ENCODE results near the gene ALDH8A1. TPM values are rescaled to one million over a fixed set of nuclear protein-coding genes. Genes with fewer than 3 reads are reported as not detected.
"Not testable (repeated sequence)": the region's sequence is repeated elsewhere in the genome, so short reads cannot be mapped to it uniquely, and the experiment has no call there.

ALDH8A1 gene
- total RNA-seq, 1 donor from 2014 or later, result 0.58 TPM

DNA sequence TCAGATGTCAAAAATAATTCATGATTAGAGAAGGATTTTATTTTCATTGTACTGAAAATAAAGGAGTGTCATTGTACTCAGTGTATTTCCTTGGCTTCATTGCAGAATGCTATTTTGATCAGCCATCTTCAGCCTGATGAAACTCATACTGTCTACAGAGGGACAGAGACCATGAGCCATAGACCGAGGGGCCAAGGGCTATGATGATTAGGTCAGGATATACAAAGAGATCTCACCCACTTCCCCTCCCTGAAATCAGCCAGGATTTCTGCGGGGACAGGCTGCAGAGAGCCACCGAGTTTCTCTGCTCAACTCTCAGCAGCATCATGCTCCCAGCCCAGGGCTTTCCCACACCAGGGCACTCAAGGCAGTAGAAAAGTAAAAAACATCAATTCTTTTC is 47.0 kb downstream of the ALDH8A1 start:
- H3K36me3 Mint-ChIP-seq (ENCODE audit: low read depth), result peaks cover 2% of the 10 kb centered on the region
- TF ChIP-seq, protein P1, sequence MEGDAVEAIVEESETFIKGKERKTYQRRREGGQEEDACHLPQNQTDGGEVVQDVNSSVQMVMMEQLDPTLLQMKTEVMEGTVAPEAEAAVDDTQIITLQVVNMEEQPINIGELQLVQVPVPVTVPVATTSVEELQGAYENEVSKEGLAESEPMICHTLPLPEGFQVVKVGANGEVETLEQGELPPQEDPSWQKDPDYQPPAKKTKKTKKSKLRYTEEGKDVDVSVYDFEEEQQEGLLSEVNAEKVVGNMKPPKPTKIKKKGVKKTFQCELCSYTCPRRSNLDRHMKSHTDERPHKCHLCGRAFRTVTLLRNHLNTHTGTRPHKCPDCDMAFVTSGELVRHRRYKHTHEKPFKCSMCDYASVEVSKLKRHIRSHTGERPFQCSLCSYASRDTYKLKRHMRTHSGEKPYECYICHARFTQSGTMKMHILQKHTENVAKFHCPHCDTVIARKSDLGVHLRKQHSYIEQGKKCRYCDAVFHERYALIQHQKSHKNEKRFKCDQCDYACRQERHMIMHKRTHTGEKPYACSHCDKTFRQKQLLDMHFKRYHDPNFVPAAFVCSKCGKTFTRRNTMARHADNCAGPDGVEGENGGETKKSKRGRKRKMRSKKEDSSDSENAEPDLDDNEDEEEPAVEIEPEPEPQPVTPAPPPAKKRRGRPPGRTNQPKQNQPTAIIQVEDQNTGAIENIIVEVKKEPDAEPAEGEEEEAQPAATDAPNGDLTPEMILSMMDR (conservative IDR thresholded peaks at IDR 0.05), result no peak
- H3K27ac Mint-ChIP-seq (ENCODE audit: unreplicated experiment), result no peak overlapping the region
- no peak for DNase-seq (ENCODE audit: low read depth, low spot score)
- H3K4me1 Mint-ChIP-seq, result peaks cover 5% of the 10 kb centered on the region
- H3K9me3 Mint-ChIP-seq, result no peaks in the 10 kb centered on the region
- H3K27me3 Mint-ChIP-seq (ENCODE audit: low read depth), result no peaks in the 10 kb centered on the region
- H3K4me3 Mint-ChIP-seq, result no peak overlapping the region

DNA sequence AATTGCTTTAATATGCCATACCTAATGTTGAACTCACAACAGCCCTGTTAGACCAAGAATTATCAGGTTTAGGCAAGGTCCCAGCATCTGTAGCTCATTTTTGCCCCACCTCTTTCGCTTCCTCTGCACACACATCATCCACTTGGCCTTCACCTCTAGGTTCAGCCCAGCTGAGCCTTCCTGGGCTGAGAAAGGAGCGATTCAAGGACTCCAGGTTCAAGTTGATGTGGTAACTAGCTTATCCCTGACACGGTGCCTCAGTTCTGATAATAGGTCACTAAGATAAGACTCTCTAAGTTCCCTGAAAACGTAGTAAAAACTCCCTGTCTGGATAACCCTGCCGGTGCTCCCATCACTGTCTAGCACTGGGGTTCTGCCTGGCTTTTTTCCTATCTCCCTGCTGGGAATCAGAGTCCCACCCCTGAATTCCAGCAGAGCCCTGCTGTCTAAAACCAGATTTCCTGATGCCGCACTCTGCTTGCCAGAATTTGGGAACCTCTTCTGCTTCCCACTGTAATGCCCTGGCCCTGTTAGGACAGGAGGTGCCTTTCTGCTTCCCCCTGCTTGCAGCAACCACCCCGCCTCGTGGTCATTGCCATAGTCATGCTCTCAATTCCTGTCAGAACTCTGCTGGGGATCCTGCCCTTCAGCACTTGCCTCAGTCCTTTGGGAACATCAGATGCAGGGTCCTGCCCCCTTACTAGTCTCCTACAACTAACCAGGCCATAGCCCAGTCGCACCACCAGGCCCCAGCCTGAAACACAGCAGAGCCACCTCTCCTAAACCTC is 47.6 kb downstream of the ALDH8A1 start:
- no peaks in the 10 kb centered on the region for H3K9me3 Mint-ChIP-seq
- no peak for DNase-seq (ENCODE audit: low read depth, low spot score)
- TF ChIP-seq, protein P1 (conservative IDR thresholded peaks at IDR 0.05), result no peak
- H3K27ac Mint-ChIP-seq (ENCODE audit: unreplicated experiment), result peak overlapping the region; percentile 67
- H3K27me3 Mint-ChIP-seq (ENCODE audit: low read depth), result no peaks in the 10 kb centered on the region
- H3K4me3 Mint-ChIP-seq, result no peak overlapping the region
- peaks cover 2% of the 10 kb centered on the region for H3K36me3 Mint-ChIP-seq (ENCODE audit: low read depth)
- H3K4me1 Mint-ChIP-seq, result peaks cover 5% of the 10 kb centered on the region

DNA sequence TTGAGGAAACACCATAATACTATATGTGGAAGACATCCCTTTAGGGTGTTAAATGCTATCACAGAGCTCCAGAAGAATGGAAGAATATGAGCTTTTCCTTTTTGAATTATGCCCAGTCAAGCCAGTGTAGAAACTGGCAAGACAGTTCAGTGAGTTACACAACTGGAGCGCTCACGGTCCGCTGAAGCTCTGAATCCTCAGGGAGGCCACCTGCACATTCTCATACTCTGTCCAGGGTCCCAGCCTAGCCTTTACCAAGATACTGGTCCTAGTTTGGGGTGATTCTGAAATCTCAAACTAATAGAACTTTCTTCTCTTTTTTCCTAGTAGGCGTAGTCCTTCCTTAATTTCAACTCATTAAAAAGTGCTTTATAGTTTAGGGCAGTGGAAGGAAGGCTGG is 51.3 kb downstream of the ALDH8A1 start:
- no peak overlapping the region for H3K4me3 Mint-ChIP-seq
- no peaks in the 10 kb centered on the region for H3K36me3 Mint-ChIP-seq (ENCODE audit: low read depth)
- TF ChIP-seq, protein P1 (conservative IDR thresholded peaks at IDR 0.05), result no peak
- no peak for DNase-seq (ENCODE audit: low read depth, low spot score)
- H3K27ac Mint-ChIP-seq (ENCODE audit: unreplicated experiment), result no peak overlapping the region
- no peaks in the 10 kb centered on the region for H3K27me3 Mint-ChIP-seq (ENCODE audit: low read depth)
- H3K9me3 Mint-ChIP-seq, result no peaks in the 10 kb centered on the region
- H3K4me1 Mint-ChIP-seq, result peaks cover 5% of the 10 kb centered on the region

DNA sequence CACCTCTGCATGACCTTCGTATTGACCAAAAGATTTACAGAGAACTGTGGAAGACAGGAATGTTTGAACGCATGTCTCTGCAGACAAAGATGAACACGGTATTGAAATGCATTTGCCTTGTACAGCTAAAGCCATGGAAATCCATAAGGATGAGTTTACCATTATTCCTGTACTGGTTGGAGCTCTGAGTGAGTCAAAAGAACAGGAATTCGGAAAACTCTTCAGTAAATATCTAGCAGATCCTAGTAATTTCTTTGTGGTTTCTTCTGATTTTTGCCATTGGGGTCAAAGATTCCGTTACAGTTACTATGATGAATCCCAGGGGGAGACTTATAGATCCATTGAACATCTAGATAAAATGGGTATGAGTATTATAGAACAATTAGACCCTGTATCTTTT is 51.7 kb downstream of the ALDH8A1 start:
- H3K9me3 Mint-ChIP-seq; H3K4me3 Mint-ChIP-seq; H3K27ac Mint-ChIP-seq (ENCODE audit: unreplicated experiment); H3K36me3 Mint-ChIP-seq (ENCODE audit: low read depth); H3K27me3 Mint-ChIP-seq (ENCODE audit: low read depth); H3K4me1 Mint-ChIP-seq; DNase-seq (ENCODE audit: low read depth, low spot score): not testable (repeated sequence)

DNA sequence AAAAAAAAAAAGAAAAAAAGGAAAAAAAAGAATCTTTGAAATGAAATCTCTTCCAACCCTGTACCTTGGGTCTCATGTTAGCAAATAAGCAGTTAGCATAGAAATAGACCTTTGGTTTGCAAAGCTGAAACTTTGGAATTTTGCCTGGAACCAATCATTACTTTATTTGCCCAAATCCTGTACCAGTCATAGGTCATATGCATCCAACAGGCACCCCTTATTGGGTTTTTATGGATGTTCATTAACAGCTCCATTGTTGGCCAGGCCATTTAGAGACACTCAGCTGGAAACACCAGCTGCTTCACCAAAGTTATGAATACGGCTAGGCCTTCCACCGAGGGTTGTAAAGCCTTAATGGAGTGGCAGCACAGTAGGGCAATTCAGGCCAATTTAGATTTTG is 53.0 kb downstream of the ALDH8A1 start:
- Mint-ChIP-seq H3K27me3 (ENCODE audit: low read depth) (no peaks in the 10 kb centered on the region), H3K4me1 (no peaks in the 10 kb centered on the region), H3K9me3 (peaks cover 2% of the 10 kb centered on the region), H3K36me3 (ENCODE audit: low read depth) (no peaks in the 10 kb centered on the region), H3K4me3 (no peak overlapping the region), H3K27ac (ENCODE audit: unreplicated experiment) (no peak overlapping the region)
- DNase-seq (ENCODE audit: low read depth, low spot score), result no peak
- TF ChIP-seq, protein P1 (conservative IDR thresholded peaks at IDR 0.05), result no peak

DNA sequence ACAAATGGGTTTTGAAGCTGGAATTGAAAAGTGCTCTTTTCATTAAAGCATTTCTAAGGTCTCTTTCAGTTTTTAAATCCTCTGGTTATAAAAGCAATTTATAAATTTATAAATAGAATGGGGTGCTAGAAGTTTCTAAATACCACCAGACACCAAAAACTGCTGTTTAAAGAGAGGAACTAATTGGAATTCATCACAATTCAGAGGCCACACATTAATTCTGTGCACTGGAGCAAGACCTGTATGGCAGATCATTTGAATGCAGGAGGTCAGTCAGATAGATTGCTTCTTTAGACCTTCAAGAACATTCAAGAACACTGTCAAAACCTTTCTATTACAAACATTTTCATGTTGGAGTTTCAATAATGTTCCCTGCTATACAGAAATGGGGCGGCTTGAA is 55.1 kb downstream of the ALDH8A1 start:
- Mint-ChIP-seq H3K36me3 (ENCODE audit: low read depth) (no peaks in the 10 kb centered on the region), H3K4me3 (no peak overlapping the region), H3K9me3 (peaks cover 2% of the 10 kb centered on the region), H3K4me1 (no peaks in the 10 kb centered on the region), H3K27me3 (ENCODE audit: low read depth) (no peaks in the 10 kb centered on the region), H3K27ac (ENCODE audit: unreplicated experiment) (no peak overlapping the region)
- no peak for DNase-seq (ENCODE audit: low read depth, low spot score)
- TF ChIP-seq, protein P1 (conservative IDR thresholded peaks at IDR 0.05), result no peak
